ENCODE measurements around the gene CELF2.

CELF2 gene

DNA sequence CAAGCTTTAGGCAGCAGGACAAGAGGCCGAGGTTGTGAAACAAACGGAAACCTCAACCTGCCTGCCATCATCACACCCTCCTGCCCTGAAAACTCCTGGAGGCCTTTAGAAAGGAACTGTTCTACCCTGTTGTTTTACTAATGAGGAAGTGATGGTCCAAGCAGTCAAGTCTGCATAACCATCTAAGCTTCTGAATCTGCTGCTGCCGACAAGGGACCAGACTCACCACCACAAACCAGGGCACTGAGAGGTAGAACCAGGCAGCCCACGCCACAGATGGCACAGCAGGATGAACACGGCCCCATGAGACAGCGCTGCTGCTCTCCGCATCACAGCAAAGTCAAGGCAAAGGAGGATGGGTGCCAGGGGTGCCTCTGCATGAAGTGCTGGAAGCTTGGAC lies 209.4 kb downstream of the CELF2 start:
- DNase-seq (ENCODE audit: low read depth) = no peak

DNA sequence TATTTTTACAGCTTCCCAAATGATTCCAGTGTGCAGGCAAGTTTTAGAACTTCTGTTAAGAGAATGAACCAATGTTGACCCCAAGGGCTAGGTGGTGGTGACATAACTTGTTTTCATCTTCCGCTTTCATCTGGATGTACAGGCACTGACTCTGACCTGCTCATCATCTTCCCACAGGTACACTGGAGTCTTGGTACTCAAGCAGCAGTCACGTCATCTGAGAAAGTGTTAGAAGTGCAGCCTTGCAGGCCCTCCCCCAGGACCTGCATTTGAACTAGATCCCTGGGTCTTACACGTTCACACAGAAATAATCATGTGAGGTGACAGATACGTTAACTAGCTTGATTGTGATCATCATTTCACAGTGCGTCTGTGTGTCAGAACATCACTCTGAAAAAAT lies 212.2 kb downstream of the CELF2 start:
- no peak for DNase-seq (ENCODE audit: low read depth)

DNA sequence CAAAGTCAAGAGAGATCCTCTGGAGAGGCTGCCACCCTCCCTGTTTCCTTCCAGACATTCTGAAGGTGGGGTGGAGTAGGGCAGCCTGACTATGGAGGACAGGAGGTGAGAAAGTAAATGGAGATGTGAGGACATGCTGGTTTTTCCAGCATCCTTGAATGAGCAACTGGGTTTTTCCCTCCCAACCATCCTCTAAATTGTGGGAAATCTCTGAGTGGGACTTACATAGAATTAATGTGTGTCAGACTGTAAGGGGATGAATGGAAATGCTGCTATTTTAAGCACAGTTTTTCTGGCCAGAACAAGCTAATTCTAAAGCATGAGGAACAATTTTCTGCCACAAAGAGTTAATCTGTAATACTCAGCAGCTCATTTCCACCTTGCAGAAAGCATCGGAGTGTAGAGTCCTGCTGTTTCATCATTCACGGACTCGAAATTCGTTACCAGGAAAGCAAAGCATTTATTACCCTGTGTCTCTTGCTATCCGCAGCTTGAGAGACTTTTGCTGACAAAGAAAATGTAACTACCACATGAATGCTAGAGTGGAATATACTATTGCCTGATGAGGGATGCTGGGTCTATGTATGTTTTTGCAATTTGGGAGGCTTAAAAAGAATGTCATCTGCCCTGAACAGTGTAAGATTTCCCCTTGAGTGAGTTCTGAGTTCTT lies 213.0 kb downstream of the CELF2 start:
- DNase-seq (ENCODE audit: low read depth) = no peak

DNA sequence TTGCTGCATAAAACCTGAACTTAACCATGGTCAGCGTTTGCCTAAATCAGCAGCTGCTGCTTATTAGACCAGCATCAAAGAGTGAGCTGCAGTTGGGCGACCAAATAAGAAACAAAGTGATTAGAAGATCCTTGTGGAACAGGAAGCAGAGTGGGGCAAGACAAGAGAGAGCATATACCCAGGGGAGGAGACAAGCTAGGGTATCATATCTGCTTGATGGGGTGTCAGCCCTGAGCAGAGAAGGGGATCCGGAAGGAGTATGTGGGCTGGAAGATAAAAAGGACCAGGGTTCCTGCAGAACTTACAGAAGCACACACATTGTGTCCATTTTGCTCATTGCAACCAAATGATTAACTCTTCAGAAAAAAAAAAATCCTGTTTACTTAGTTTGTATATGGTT lies 213.6 kb downstream of the CELF2 start:
- DNase-seq (ENCODE audit: low read depth) = no peak

DNA sequence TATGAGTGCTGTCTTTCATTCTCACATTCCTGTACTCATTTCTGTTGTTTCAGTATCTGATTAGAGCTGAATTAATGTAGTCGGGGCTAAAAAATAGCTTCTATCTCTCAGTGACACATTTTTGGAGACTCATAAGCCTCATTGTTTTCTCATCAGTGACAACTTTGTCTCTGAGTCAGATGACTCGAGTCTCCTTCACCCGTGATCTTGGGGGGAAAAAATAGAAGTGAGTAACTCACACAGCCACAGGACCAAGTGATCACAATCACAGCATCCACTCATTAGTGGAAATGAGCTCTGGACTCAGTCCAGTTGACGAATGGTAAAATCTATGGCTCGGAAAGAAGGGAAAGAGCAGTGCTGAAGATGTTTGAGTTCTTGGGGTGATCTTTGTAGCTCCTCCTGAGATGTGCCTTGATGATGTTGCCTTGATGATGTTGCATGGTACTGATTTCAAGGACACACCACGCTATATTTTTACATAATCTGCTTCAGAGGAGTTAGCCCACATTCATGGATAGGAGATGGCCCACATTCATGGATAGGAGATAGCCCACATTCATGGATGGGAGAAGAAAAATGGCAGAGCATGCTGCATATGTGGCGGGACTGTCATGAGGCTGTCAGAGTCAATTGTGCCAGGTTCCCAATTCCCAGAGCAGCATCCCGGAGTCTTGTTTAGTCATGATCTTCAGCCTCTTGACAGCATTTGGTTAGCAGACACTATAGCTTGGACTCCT lies 214.7 kb downstream of the CELF2 start:
- DNase-seq (ENCODE audit: low read depth) = no peak

DNA sequence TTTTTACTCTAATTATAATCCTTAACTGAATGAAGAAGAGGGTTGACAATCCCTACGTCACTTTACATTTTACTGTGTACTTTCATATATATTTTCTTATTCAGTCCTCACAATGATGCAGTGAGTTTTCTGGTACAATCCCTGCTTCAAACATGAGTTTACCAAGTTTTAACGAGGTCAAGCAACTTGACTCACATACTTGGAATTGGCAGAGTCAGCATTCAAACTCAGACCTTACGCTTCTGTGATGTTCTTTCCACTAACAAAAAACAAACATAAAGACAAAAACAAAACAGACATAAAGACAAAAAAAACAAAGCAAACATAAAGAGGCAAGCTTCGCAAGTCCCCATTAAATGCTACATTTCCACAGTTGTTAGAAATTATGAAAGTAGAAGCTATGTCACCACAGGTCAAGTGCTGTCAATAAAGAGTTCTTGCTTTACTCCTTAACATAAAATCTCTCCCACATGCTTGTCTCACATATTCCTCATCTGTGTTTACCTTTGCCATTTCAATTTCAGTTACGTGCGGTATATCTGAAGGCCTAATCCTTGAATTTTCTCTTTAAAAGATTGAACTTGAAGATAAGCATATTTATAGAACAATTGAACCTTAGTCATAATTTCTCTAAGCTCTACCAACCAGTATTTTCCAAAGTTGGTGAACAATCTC lies 217.3 kb downstream of the CELF2 start:
- DNase-seq (ENCODE audit: low read depth) = no peak

DNA sequence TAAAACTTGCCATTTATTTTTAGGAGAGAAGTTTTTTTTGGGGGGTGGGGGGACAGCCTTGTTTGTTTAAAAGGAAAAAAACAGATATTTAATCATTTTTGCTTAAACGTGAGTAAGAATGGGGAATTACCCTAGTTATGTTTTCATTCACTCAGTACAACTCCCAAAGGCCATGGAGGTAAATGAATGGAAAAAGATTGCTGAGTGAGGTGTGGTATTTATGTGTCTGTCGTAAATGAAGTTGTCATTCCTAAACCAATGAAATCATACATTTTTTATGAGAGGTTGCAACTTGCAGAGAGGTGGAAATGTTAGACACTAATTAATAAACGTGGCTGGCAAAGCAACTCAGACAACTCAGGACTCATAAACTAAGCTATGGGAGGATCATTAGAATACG lies 218.1 kb downstream of the CELF2 start:
- no peak for DNase-seq (ENCODE audit: low read depth)

DNA sequence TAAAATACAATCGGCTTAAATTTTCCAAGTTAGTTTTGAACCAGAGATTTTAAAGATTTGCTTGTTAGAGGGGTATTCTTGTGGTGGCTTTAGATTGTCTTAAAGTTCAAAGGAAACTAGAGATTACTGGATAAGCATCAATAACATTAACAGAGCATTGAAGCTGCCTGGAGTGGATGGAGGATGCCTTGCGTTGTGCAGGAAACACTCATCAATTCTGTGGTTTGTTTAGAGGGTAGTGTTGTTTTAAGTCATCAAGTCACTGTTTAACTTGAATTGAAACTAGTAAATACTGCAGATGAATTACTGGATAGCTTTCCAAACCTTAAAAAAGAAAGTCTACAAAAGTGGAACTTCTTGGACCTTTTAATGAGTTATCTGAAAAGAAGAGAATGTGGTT lies 218.6 kb downstream of the CELF2 start:
- DNase-seq (ENCODE audit: low read depth) = no peak

DNA sequence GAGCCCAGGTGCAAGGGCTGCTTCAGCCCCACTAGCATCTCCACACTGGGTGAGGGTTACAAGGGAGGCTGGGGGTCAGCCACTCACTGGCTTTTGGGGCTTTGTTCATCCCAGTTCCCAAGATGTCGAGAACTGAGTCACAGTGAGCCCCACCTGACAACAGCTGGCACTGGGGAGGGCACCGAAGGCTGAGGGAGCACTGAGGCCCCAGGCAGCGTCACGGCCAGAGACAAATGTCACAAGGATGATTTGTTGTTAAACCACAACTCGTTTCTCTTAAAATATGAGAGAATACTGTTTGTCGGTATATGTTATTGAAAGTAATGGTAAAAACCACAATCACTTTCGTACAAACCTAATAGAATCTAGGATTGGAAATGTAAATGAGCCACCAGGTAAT lies 219.9 kb downstream of the CELF2 start:
- DNase-seq (ENCODE audit: low read depth) = no peak

DNA sequence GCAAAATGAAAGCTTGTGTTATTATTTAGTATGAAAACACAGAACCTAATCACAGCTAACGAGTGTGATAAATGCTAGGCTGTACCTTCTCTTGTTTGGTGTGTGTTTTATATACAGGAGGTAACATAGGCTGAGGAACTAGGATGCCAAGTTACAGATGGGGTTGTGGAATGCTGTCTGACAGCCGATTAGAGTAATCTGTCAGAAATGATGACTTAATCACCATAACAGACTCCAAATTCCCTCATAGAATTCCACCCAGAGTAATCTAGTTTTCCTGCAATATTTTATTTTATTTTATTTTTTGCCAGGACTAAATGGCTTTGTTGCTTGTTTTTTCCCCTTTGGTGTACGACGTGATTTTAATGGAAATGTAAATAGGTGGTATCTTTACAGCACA lies 221.2 kb downstream of the CELF2 start:
- DNase-seq (ENCODE audit: low read depth) = no peak

DNA sequence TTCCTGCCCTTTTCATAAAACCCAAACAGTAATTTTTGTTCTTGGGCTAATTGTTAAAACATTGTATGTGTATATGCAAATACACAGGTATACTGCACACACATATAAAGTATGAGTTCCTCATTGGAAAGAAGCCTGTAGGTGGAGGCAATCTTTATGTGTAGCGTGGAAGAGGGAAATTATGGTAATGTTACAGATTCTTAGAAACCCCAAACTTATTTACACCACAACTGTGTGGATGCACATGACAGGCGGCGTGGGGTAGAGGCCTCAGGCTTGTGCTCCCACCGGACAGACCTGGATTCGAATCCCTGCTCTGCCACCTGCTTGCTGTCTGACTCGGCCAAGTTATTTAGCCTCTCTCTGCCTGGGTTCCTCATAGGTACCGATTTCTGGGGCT lies 223.0 kb downstream of the CELF2 start:
- DNase-seq (ENCODE audit: low read depth) = no peak

DNA sequence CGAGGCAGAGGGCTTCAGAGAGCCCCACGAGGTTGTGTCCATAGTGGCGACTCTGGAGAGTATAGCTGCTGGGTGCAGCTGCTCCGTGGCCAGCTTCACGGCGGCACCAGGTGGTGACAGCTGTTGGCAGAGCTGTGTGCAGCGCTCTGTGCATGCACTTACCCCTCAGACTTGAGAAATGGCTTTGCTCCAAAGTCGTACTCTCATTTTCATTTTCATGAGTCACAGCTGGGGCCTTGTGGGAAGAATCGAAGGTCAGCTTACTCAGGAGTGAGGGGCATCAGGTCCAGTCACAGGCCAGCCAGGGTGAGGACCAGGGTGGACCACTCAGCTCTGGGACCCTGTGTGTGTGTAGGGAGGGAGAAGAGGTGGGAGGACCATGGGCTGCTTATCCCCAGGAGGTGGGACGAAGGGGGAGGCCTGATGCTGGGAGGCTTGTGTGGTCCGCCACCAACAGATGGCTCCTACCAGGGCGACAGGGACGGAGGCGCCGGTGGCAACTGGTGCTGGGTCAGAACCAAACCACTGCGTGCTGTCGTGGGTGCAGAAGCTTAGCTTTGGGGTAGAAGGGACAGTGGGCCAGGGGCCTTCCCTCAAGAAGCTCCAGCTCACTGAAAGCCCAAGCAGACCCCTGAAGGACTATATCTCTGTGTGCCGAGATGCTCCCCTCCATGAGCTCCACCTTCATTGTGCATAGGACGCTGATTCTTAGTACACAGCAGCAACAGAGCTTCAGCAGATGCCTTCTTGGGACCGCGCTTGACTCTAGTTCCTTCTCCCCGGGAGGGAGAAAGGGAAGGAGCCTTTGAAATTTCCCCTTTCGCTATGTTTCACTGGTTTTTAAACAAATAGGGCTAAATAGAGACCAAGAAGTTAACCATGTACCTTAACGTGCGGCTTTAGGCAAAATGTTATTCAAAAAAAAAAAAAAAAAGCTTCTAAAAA lies 225.0 kb downstream of the CELF2 start:
- no peak for DNase-seq (ENCODE audit: low read depth)

DNA sequence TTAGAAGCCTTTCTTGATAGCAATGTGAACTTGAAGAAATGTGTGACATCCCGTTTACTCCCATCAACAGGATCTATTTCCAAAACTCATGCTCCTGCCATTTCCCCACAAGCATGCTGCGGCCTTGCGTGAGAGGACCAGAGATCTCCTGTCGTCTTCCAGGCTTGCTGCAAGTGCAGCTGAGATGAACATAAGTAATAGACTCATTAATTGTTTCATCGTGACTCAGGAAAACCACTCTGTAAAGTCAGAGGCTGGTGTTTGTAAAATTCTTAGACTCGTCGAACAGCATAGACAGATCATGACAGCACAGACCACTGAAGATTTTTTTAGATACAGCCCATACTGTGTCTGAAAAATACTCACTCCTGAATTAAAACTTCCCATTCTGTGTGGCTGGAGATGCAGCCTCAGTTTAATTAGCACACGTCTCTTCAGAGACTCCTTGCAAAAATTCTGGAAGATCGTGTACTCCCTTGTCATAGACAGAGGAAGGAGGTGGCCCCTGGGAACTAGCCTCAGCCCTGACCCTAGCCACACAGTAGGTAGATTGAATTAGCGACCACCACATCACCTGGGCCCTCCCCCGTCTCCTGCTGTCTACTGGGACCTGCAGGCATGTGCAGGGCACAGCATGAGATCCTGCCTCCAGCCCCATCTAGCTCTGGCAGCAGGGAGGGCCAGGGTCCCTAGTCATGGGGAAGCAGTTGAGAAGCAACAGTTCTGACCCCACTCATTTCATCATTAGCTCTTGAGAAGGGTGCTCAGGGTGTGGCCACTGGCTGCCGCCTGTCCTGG lies 226.0 kb downstream of the CELF2 start:
- DNase-seq (ENCODE audit: low read depth) = no peak

DNA sequence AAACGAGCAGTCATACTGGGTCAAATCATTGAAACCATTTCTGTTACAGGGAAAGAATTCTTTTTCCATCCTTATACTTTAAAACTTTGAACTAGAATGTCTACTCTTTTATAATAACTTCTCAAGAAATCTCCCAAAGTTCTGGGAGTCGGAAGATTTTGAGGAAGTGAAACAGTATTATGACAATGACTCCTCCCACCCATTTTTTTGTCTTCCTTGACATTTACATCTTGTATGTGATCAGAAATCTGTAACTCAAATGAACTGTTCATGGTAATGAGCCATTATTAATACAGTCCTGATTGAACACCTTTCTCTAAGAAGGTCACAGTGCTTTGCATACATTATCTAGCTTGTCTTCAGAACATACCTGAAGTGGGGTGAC lies 227.4 kb downstream of the CELF2 start:
- DNase-seq (ENCODE audit: low read depth) = no peak

DNA sequence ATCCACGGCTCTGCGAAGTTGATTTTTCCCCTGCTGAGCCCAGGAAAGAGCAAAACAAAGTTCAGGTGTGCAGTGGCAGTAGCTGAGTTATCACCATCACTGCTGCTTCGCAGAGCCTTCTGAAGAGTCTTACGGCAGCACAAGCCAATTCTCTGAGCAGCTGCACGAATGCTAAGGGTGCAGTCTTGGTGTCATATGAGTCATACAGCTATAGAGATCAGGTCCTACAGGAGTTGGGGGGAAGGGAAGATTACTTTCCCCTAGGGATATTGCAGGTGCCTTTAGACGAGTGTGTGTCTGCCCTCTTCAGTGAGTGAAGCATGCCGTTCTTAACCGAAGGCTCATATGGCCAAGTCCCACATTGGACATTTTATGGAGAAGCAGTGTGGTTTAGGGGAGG lies 227.8 kb downstream of the CELF2 start:
- no peak for DNase-seq (ENCODE audit: low read depth)

DNA sequence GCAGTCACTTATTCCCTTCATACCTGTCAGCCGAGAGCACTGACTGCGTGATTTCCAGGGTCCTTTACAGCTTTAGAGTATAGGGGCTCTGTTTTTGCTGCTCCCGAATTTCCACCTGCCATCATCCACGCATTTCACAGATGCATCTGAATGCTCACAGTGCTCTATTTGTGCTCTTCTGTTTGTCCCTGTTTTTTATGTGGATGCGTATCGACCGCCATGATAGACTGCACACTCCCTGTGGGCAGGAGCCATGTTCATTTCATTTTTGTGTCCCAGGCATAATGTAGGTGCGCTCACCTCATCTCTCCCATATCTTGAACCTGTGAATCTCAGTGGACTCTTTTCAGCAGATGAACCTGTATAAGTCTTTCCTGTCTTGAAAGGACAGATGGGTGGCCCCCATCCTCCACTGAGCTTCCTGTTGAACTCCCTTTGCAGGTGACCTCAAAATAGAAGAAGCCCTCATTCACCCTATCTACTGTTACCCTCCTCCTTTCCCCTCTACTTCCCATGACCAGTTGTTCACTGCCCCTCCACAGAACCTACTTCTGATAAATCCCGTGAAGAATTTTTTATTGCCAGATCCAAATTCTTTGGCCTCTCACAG lies 228.4 kb downstream of the CELF2 start:
- DNase-seq (ENCODE audit: low read depth) = no peak

DNA sequence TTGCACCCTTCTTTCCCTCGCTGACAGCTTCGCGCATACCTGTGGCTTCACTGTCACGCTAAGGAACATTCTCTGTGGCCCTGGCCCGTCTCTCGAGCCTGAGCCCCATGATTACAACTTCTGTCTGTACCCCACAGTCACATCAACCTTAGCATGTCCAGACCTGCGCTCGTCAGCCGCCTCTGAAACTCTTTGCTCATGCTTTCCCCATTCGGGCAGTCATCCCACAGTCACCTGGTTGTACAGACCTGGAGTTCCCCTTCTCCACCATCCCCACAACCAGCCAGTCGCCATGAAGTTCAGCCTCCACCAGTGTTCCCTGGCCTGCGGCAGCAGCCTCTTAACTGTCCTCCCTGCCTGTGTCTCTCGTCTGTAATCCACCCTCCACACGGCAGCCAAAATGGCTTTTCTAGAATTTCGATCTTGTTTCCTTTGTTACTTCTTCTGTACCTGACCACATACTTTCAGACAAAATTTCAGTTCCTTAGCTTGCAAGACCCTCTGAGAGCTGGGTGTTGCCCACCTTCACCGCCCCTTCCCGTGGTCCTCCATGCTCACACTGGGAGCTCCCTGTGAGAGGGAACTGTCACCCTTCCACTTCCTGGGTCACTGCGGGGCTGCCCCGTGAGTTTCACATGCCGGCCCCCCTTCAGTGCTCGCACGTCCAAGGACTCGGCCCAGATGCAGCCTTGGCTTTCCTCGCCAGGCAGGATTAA lies 229.2 kb downstream of the CELF2 start:
- DNase-seq (ENCODE audit: low read depth) = no peak

DNA sequence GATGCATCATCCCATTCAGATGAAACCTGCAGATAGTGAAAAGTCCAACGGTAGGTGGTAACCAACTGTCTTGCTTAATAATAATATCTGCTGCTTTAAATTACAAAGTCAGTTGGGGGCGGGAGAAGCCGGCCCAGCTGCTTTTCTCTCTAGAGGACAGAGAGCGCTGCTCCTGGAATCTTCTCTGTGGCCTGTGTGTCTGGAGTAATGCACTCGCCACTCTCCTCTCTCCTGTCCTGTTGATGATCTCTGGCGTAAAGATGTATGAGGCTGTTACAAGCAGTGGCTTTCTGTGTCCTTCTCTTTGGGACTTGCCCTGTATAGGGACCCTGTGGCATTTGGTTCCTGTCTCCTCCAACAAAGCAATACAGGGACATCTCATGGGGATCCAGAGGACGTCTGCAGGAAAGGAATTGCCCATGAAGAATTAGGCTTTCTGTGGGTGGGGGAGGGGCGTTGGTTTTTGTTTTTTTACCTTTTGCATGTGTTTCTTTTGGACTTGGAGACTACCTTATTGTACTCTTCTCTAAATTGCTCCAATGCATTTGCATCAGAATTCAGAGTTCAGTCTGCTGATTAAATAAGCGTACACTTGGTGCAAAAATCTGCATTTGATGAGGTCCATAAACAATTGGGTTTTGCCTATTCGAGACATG lies 231.6 kb downstream of the CELF2 start:
- no peak for DNase-seq (ENCODE audit: low read depth)

DNA sequence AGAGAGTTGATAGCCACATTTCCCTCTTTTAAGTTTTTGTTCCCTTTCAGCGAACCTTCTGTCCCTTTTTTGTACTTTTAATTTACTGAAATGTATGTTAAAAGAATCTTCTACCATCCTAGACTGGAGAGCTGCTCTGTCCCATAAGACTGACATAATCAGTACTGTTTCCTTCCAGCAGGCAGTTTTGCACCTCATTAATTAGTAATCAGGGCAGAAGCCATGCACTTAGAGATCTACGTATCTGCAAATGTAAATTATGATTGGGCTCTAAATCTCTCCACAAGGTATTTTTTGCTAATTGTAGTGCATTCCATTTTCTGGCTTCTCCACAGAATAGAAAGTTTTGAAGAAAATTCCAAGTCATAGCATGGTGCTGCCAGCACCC lies 232.1 kb downstream of the CELF2 start:
- DNase-seq (ENCODE audit: low read depth) = no peak

DNA sequence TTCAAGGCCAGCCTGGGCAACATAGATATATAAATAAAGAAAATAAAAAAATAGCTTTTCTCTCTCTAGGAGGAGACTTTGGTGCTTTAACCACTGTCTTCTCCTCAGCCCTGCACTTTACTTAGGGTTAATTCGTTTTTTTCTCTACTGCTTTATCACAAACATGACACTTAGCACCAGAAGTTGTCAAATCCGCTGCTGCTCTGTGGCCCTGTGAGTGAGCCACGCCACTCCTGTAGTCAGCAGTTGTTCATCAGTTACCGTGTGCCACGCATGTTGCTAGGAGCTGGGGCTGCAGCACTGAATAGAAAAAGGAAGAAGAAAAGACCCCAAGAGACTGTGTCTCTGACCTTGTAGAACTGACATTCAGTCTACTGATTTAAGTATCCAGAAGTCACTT lies 232.6 kb downstream of the CELF2 start:
- no peak for DNase-seq (ENCODE audit: low read depth)
